IPS-15b (cell line): Measurements from ENCODE around the gene LMTK3.
"Not testable (repeated sequence)": the region's sequence is repeated elsewhere in the genome, so short reads cannot be mapped to it uniquely, and the experiment has no call there.

ENCODE experiments used
- H3K27me3 ChIP-seq: one replicate; pipeline ENCODE4 v1.6.1; 2013; ENCODE audit warnings: low read length; ENCODE audit not compliant: control insufficient read depth, insufficient read depth
- H3K36me3 ChIP-seq: one replicate; pipeline ENCODE4 v1.6.1; 2013; ENCODE audit warnings: low read length; ENCODE audit not compliant: control insufficient read depth, insufficient read depth
- H3K4me1 ChIP-seq: one replicate; pipeline ENCODE4 v1.6.1; 2013; ENCODE audit warnings: mild to moderate bottlenecking, low read length; ENCODE audit not compliant: control insufficient read depth, insufficient read depth
- H3K4me3 ChIP-seq: one replicate; pipeline ENCODE4 v1.5.1; 2013; ENCODE audit warnings: low read depth, low read length
- H3K9ac ChIP-seq: one replicate; pipeline ENCODE4 v1.6.1; 2013; ENCODE audit warnings: low read depth, mild to moderate bottlenecking, low read length
- H3K9me3 ChIP-seq: one replicate; pipeline ENCODE4 v1.6.1; 2013; ENCODE audit warnings: mild to moderate bottlenecking, low read length; ENCODE audit not compliant: control insufficient read depth, insufficient read depth

The LMTK3 gene

GRCh38 chr19:48530770-48531169, 19.1 kb upstream of the LMTK3 start:
- Histone ChIP-seq H3K4me3 (no peak overlapping the region), H3K4me1 (peaks cover 2% of the 10 kb centered on the region), H3K36me3 (no peaks in the 10 kb centered on the region), H3K27me3 (no peaks in the 10 kb centered on the region), H3K9me3 (no peaks in the 10 kb centered on the region), H3K9ac (no peak overlapping the region)

GRCh38 chr19:48530066-48530720, 18.6 kb upstream of the LMTK3 start:
- Histone ChIP-seq H3K4me3 (no peak overlapping the region), H3K36me3 (no peaks in the 10 kb centered on the region)

GRCh38 chr19:48529156-48529555, 17.5 kb upstream of the LMTK3 start:
- Histone ChIP-seq H3K27me3 (no peaks in the 10 kb centered on the region), H3K9ac (no peak overlapping the region), H3K36me3 (no peaks in the 10 kb centered on the region), H3K9me3 (no peaks in the 10 kb centered on the region), H3K4me3 (no peak overlapping the region), H3K4me1 (peaks cover 2% of the 10 kb centered on the region)

More at GRCh38 chr19:48530066-48530720, 18.6 kb upstream of the LMTK3 start:
- Histone ChIP-seq H3K9me3 (no peaks in the 10 kb centered on the region), H3K4me1 (peaks cover 2% of the 10 kb centered on the region), H3K9ac (no peak overlapping the region), H3K27me3 (no peaks in the 10 kb centered on the region)

- Histone ChIP-seq H3K9me3 (no peaks in the 10 kb centered on the region), H3K36me3 (no peaks in the 10 kb centered on the region)
These were observed 13.1 kb upstream of the LMTK3 start for GRCh38 chr19:48524732-48525131.

GRCh38 chr19:48524221-48524620, 12.6 kb upstream of the LMTK3 start:
- Histone ChIP-seq H3K4me1 (no peaks in the 10 kb centered on the region), H3K9ac (no peak overlapping the region), H3K9me3 (no peaks in the 10 kb centered on the region), H3K36me3 (no peaks in the 10 kb centered on the region), H3K27me3 (no peaks in the 10 kb centered on the region), H3K4me3 (no peak overlapping the region)

More at GRCh38 chr19:48524732-48525131, 13.1 kb upstream of the LMTK3 start:
- no peak overlapping the region for H3K9ac ChIP-seq
- no peaks in the 10 kb centered on the region for H3K4me1 ChIP-seq
- H3K4me3 ChIP-seq = no peak overlapping the region
- H3K27me3 ChIP-seq = no peaks in the 10 kb centered on the region

GRCh38 chr19:48520134-48520533, 8.5 kb upstream of the LMTK3 start:
- Histone ChIP-seq H3K4me3 (no peak overlapping the region), H3K9ac (no peak overlapping the region), H3K36me3 (no peaks in the 10 kb centered on the region), H3K27me3 (no peaks in the 10 kb centered on the region), H3K9me3 (no peaks in the 10 kb centered on the region), H3K4me1 (no peaks in the 10 kb centered on the region)

GRCh38 chr19:48519426-48519825, 7.8 kb upstream of the LMTK3 start:
- H3K9ac ChIP-seq, H3K27me3 ChIP-seq, H3K9me3 ChIP-seq, H3K36me3 ChIP-seq, H3K4me3 ChIP-seq, H3K4me1 ChIP-seq: not testable (repeated sequence)

- Histone ChIP-seq H3K9me3 (no peaks in the 10 kb centered on the region), H3K27me3 (peaks cover under 1% of the 10 kb centered on the region), H3K36me3 (no peaks in the 10 kb centered on the region), H3K9ac (no peak overlapping the region), H3K4me1 (no peaks in the 10 kb centered on the region), H3K4me3 (no peak overlapping the region)
These were observed 6.6 kb upstream of the LMTK3 start for GRCh38 chr19:48518207-48518606.

- Histone ChIP-seq H3K9ac (no peak overlapping the region), H3K4me3 (no peak overlapping the region), H3K4me1 (peaks cover 2% of the 10 kb centered on the region), H3K9me3 (no peaks in the 10 kb centered on the region), H3K27me3 (peaks cover 14% of the 10 kb centered on the region), H3K36me3 (no peaks in the 10 kb centered on the region)
These were observed 4.9 kb upstream of the LMTK3 start for GRCh38 chr19:48516536-48516935.

GRCh38 chr19:48514123-48514458, 2.5 kb upstream of the LMTK3 start:
- peak overlapping the region; percentile 63 for H3K4me3 ChIP-seq
- no peaks in the 10 kb centered on the region for H3K36me3 ChIP-seq
- H3K9me3 ChIP-seq = no peaks in the 10 kb centered on the region
- peaks cover 14% of the 10 kb centered on the region for H3K27me3 ChIP-seq
- no peak overlapping the region for H3K9ac ChIP-seq
- peaks cover 8% of the 10 kb centered on the region for H3K4me1 ChIP-seq

- Histone ChIP-seq H3K36me3 (no peaks in the 10 kb centered on the region), H3K4me3 (peak overlapping the region; percentile 63), H3K4me1 (peaks cover 8% of the 10 kb centered on the region), H3K9me3 (no peaks in the 10 kb centered on the region), H3K9ac (no peak overlapping the region), H3K27me3 (peaks cover 14% of the 10 kb centered on the region)
These were observed 1.9 kb upstream of the LMTK3 start for GRCh38 chr19:48513289-48514122.
